AG04449 (cell line): Measurements from ENCODE around the gene ANKS1A.

Experiments used
- CTCF ChIA-PET: fragments of 350-600 bp; formaldehyde crosslinking; extraction: SDS; loops from one replicate; lab custom pipeline; 2021; ENCODE audit warnings: antibody characterized with exemption; lab: Yijun Ruan, JAX
- POLR2A ChIA-PET: fragments of 400-600, 350-600 bp; formaldehyde crosslinking; extraction: SDS; loops from one replicate; lab custom pipeline; 2020; ENCODE audit warnings: antibody characterized with exemption, inconsistent platforms; lab: Yijun Ruan, JAX
- DNase-seq: peaks from one replicate; pipeline ENCODE4 v3.0.0-alpha.2; 2010; ENCODE audit warnings: low read depth, low spot score
- H3K4me3 ChIP-seq: 2 replicates; pipeline ENCODE4 v1.5.1; 2011; ENCODE audit warnings: low read depth, mild to moderate bottlenecking, control low read depth, low read length
- CTCF ChIP-seq: IDR thresholded peaks from one replicate; pipeline ENCODE4 v1.5.1; 2011; ENCODE audit warnings: mild to moderate bottlenecking, moderate library complexity, low read length, control low read depth, inconsistent platforms; ENCODE audit not compliant: insufficient read depth; ENCODE audit errors: missing control alignments

ANKS1A gene

GRCh38 chr6:34940030-34940434 lies 51.0 kb downstream of the ANKS1A start:
- TF ChIP-seq CTCF = no peak
- H3K4me3 ChIP-seq = no peak overlapping the region
- POLR2A ChIA-PET = no interaction called here
- no peak for DNase-seq
- CTCF ChIA-PET = interaction anchor here (0.7 to 1.0 kb wide), 2 partner anchors 27 to 47 kb away, joined by 3 read pairs; no protein-coding TSS in a partner anchor

GRCh38 chr6:34941421-34941820 lies 52.4 kb downstream of the ANKS1A start:
- CTCF ChIA-PET = no interaction called here
- H3K4me3 ChIP-seq = no peak overlapping the region
- POLR2A ChIA-PET = no interaction called here
- no peak for TF ChIP-seq CTCF
- no peak for DNase-seq

GRCh38 chr6:34945317-34945716 lies 56.3 kb downstream of the ANKS1A start:
- DNase-seq = no peak
- POLR2A ChIA-PET = no interaction called here
- CTCF ChIA-PET = no interaction called here
- no peak overlapping the region for H3K4me3 ChIP-seq
- no peak for TF ChIP-seq CTCF

- CTCF ChIA-PET = interaction anchor here (1.1 to 1.2 kb wide), 2 partner anchors 35 to 192 kb away, joined by 3 to 4 read pairs; no protein-coding TSS in a partner anchor
- H3K4me3 ChIP-seq = no peak overlapping the region
- POLR2A ChIA-PET = no interaction called here
- no peak for DNase-seq
- no peak for TF ChIP-seq CTCF
Measured at GRCh38 chr6:34947561-34947960, 58.5 kb downstream of the ANKS1A start.

- POLR2A ChIA-PET = no interaction called here
- no peak for DNase-seq
Measured at GRCh38 chr6:34949636-34950035, 60.6 kb downstream of the ANKS1A start.

GRCh38 chr6:34950849-34951248 lies 61.8 kb downstream of the ANKS1A start:
- POLR2A ChIA-PET = no interaction called here
- no peak for TF ChIP-seq CTCF

More at GRCh38 chr6:34949636-34950035, 60.6 kb downstream of the ANKS1A start:
- CTCF ChIA-PET = interaction anchor here (0.7 to 1.5 kb wide), 3 partner anchors 15 to 190 kb away, joined by 3 to 5 read pairs (median 4); no protein-coding TSS in a partner anchor
- no peak overlapping the region for H3K4me3 ChIP-seq
- no peak for TF ChIP-seq CTCF

More at GRCh38 chr6:34950849-34951248, 61.8 kb downstream of the ANKS1A start:
- CTCF ChIA-PET = interaction anchor here (1.6 to 2.2 kb wide), 2 partner anchors 14 to 36 kb away, joined by 4 to 8 read pairs; no protein-coding TSS in a partner anchor
- H3K4me3 ChIP-seq = no peak overlapping the region
- no peak for DNase-seq
